K562 (cell line): Measurements from ENCODE around the gene UFC1. TPM values are rescaled to one million over a fixed set of nuclear protein-coding genes. Genes with fewer than 3 reads are reported as not detected.

Source experiments
- DPF2 ChIP-seq: fragments of 450-650 bp; IDR thresholded peaks from 2 replicates; pipeline ENCODE4 v1.6.1; 2016
- EGR1 ChIP-seq: fragments of 450-650 bp; conservative IDR thresholded peaks from 2 replicates; pipeline ENCODE4 v1.6.1; 2017; ENCODE audit warnings: mild to moderate bottlenecking
- ESRRB ChIP-seq: fragments of 250-450 bp; sonication (Bioruptor Pico); IDR thresholded peaks from 2 replicates; pipeline ENCODE4 v1.5.0; 2020; ENCODE audit warnings: mild to moderate bottlenecking, moderate library complexity, borderline replicate concordance
- ETV6 ChIP-seq, 3 experiments: fragments of 150-350 bp in 1 of 3; sonication (generic) in 1 of 3; formaldehyde crosslinking in 1 of 3; IDR thresholded peaks; 2 replicates each; pipeline versions ENCODE4 v1.6.1 to v1.8.0; 2014 to 2022; ENCODE audit warnings: borderline replicate concordance in 2 of 3, low read depth in 2 of 3, antibody characterized with exemption in 1 of 3, low read length in 1 of 3, mild to moderate bottlenecking in 1 of 3, missing genetic modification reagents in 1 of 3
- KLF16 ChIP-seq: IDR thresholded peaks from 2 replicates; pipeline ENCODE4 v1.6.1; 2016; ENCODE audit warnings: antibody characterized with exemption
- MCM7 ChIP-seq, 2 experiments: fragments of 450-650 bp; IDR thresholded peaks; 2 replicates each; pipeline ENCODE4 v1.6.1; 2016 to 2018
- NR1H2 ChIP-seq: sonication (generic); formaldehyde crosslinking; IDR thresholded peaks from 2 replicates; pipeline ENCODE4 v1.4.0; 2020; ENCODE audit warnings: mild to moderate bottlenecking, missing genetic modification reagents
- PHF20 ChIP-seq: fragments of 450-650 bp; IDR thresholded peaks from 2 replicates; pipeline ENCODE4 v1.6.1; 2018; ENCODE audit not compliant: partially characterized antibody
- RCOR1 ChIP-seq, 2 experiments: IDR thresholded peaks; 2 replicates each; pipeline ENCODE4 v1.6.1; 2012; ENCODE audit warnings: low read depth in 2 of 2, low read length in 2 of 2, borderline replicate concordance in 1 of 2, improper control_type of control experiment in 1 of 2
- RFX7 ChIP-seq: fragments of 250-450 bp; sonication (Bioruptor Pico); IDR thresholded peaks from 2 replicates; pipeline ENCODE4 v1.5.1; 2021; ENCODE audit warnings: mild to moderate bottlenecking
- RUNX1 ChIP-seq: sonication (generic); IDR thresholded peaks from 2 replicates; pipeline ENCODE4 v1.6.1; 2016; ENCODE audit warnings: antibody characterized with exemption, low read depth
- SNRNP70 ChIP-seq: fragments of 200-400 bp; formaldehyde crosslinking; optimal IDR thresholded peaks from 2 replicates; pipeline ENCODE3; 2017; ENCODE audit warnings: low read depth, low read length
- SRSF1 ChIP-seq: fragments of 200-400 bp; formaldehyde crosslinking; IDR thresholded peaks from 2 replicates; pipeline ENCODE4 v1.6.1; 2017; ENCODE audit warnings: mild to moderate bottlenecking, low read depth, low read length, moderate library complexity
- STAG1 ChIP-seq: sonication (generic); formaldehyde crosslinking; IDR thresholded peaks from 2 replicates; pipeline ENCODE4 v1.5.0; 2020; ENCODE audit warnings: missing genetic modification reagents, borderline replicate concordance
- YBX1 ChIP-seq: fragments of 450-650 bp; IDR thresholded peaks from 2 replicates; pipeline ENCODE4 v1.7.1; 2016; ENCODE audit warnings: mild to moderate bottlenecking
- YY1 ChIP-seq, 3 experiments: IDR thresholded peaks; 2 replicates each; pipeline ENCODE4 v1.6.1; 2011; ENCODE audit warnings: low read length in 2 of 3, mild to moderate bottlenecking in 2 of 3, moderate library complexity in 2 of 3, borderline replicate concordance in 1 of 3, control low read depth in 1 of 3, low read depth in 1 of 3; ENCODE audit not compliant: insufficient read depth in 3 of 3, insufficient replicate concordance in 2 of 3, control insufficient read depth in 1 of 3, insufficient read length in 1 of 3; ENCODE audit errors: extremely low read depth in 1 of 3
- ZBTB1 ChIP-seq: sonication (generic); formaldehyde crosslinking; IDR thresholded peaks from 2 replicates; pipeline ENCODE4 v1.8.1; 2023; ENCODE audit warnings: missing genetic modification reagents, low read depth, mild to moderate bottlenecking, borderline replicate concordance
- ZC3H8 ChIP-seq: fragments of 450-650 bp; IDR thresholded peaks from 2 replicates; pipeline ENCODE4 v1.6.1; 2017
- ZFX ChIP-seq: sonication (generic); formaldehyde crosslinking; IDR thresholded peaks from 2 replicates; pipeline ENCODE4 v1.8.0; 2022; ENCODE audit warnings: mild to moderate bottlenecking, missing genetic modification reagents, moderate library complexity
- ZKSCAN3 ChIP-seq: fragments of 250-450 bp; sonication (Bioruptor Pico); IDR thresholded peaks from 2 replicates; pipeline ENCODE4 v1.4.0; 2020
- ZNF124 ChIP-seq: sonication (generic); formaldehyde crosslinking; IDR thresholded peaks from 2 replicates; pipeline ENCODE4 v1.8.1; 2022; ENCODE audit warnings: missing genetic modification reagents
- ZNF184 ChIP-seq: sonication (generic); formaldehyde crosslinking; IDR thresholded peaks from 2 replicates; pipeline ENCODE4 v1.5.0; 2020; ENCODE audit warnings: missing genetic modification reagents
- ZNF717 ChIP-seq: fragments of 250-450 bp; sonication (Bioruptor Pico); IDR thresholded peaks from 2 replicates; pipeline ENCODE4 v1.5.0; 2021
- ZNF76 ChIP-seq: fragments of 250-450 bp; sonication (Bioruptor Pico); IDR thresholded peaks from 2 replicates; pipeline ENCODE4 v1.4.0; 2020; ENCODE audit warnings: mild to moderate bottlenecking, moderate library complexity, borderline replicate concordance
- ZSCAN29 ChIP-seq: fragments of 450-650 bp; IDR thresholded peaks from 2 replicates; pipeline ENCODE4 v1.6.1; 2017
- polyA plus RNA-seq, 8 experiments: library from polyadenylated mRNA; depleted of rRNA in 4 of 8; stranded (reverse) in 5 of 8; unstranded in 3 of 8; fragments of >200 nt; fragmentation: Nextera tagmentation in 2 of 8; fragmentation: Illumina TruSeq in 1 of 8; extraction: Ambion mirVana in 2 of 8; extraction: Trizol in 1 of 8; gene quantifications; 2 replicates each; pipeline versions ENCODE4 v1.2.1 to v1.2.3, GENCODE V29; 2011 to 2014; ENCODE audit warnings: inconsistent platforms in 1 of 8, missing spikeins in 1 of 8
- total RNA-seq, 7 experiments: library from RNA; depleted of rRNA in 6 of 7; stranded (reverse); fragments of >200 nt in 6 of 7; fragmentation: Illumina TruSeq in 2 of 7; extraction: Trizol in 2 of 7; gene quantifications; 2 replicates each; pipeline versions ENCODE4 v1.2.1 to v1.2.3, GENCODE V29; 2011 to 2021; ENCODE audit warnings: low replicate concordance in 1 of 7
- TF ChIP-seq, protein P1 (sequence below), 2 experiments: fragments of 150-350 bp in 1 of 2; IDR thresholded peaks; 2 replicates each; pipeline ENCODE4 v1.6.1; 2012 to 2016; ENCODE audit warnings: low read depth in 2 of 2, low read length in 2 of 2, mild to moderate bottlenecking in 1 of 2, moderate library complexity in 1 of 2

Gene UFC1
- total and polyA plus RNA-seq, 9 of the 15 experiments (the other 6 are each of a cell fraction or from before 2014, with no cell fraction given), result 92.8 to 220 (median 161) TPM

DNA sequence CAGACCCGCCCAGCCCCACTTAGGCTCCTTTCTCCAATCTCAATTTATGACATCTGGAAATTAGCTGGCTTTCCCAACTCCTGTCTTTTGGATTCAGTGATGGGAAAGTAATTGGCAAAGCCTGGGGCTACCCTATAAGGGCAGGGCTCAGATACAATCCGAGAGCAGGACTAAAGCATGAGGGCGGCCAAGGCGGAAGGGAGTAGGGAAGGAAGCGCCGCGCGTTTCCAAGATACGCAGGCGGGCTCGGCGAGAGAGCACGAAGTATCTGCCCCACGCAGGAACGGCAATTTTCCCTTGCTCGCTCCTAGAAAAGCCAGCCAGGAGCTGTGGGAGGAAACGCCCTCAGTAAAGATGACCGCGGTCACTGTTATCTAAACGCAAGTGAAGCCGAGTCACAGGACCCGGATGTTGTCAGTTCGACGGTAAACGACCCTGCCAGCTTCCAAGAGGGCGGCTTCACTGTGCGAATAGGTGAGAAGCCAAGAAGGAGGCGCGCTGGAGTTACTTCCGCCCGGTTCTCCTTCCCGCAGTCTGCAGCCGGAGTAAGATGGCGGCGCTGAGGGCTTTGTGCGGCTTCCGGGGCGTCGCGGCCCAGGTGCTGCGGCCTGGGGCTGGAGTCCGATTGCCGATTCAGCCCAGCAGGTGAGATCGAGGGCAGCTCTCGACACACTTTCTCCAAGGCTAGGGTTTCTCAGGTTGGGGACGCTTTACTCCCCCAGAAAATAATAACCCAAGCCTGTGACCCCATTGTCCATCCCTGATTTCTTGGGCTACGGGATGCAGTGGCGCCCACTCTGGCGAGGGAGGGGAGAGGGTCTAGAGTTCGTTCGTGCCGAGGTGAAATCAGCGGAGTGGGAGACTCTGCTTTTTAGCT lies 48.3 kb downstream of the UFC1 start, which contains the start of gene NDUFS2 (continued):
- TF ChIP-seq, protein P1, sequence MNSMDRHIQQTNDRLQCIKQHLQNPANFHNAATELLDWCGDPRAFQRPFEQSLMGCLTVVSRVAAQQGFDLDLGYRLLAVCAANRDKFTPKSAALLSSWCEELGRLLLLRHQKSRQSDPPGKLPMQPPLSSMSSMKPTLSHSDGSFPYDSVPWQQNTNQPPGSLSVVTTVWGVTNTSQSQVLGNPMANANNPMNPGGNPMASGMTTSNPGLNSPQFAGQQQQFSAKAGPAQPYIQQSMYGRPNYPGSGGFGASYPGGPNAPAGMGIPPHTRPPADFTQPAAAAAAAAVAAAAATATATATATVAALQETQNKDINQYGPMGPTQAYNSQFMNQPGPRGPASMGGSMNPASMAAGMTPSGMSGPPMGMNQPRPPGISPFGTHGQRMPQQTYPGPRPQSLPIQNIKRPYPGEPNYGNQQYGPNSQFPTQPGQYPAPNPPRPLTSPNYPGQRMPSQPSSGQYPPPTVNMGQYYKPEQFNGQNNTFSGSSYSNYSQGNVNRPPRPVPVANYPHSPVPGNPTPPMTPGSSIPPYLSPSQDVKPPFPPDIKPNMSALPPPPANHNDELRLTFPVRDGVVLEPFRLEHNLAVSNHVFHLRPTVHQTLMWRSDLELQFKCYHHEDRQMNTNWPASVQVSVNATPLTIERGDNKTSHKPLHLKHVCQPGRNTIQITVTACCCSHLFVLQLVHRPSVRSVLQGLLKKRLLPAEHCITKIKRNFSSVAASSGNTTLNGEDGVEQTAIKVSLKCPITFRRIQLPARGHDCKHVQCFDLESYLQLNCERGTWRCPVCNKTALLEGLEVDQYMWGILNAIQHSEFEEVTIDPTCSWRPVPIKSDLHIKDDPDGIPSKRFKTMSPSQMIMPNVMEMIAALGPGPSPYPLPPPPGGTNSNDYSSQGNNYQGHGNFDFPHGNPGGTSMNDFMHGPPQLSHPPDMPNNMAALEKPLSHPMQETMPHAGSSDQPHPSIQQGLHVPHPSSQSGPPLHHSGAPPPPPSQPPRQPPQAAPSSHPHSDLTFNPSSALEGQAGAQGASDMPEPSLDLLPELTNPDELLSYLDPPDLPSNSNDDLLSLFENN (IDR thresholded peaks at IDR 0.05; ENCODE audit: low read depth in 2 of 2, low read length in 2 of 2), result no peak; a peak in 1 of 4 replicates
- TF ChIP-seq YY1 (IDR thresholded peaks at IDR 0.05; ENCODE audit: borderline replicate concordance in 1 of 3, control insufficient read depth in 1 of 3, extremely low read depth in 1 of 3, insufficient read depth in 3 of 3, insufficient read length in 1 of 3, insufficient replicate concordance in 2 of 3, low read depth in 1 of 3, low read length in 2 of 3) (peak; percentile 99 to 100 (median 100)), ETV6 (IDR thresholded peaks at IDR 0.05; ENCODE audit: borderline replicate concordance in 1 of 2, low read depth in 2 of 2, low read length in 1 of 2) (0 out of 4 replicates have a peak, but pooled peaks of 1 of the 2 experiments have one; percentile 13), ETV6 (CRISPR knock-in tag; IDR thresholded peaks at IDR 0.05; ENCODE audit: borderline replicate concordance) (no peak), ZFX (CRISPR knock-in tag) (peak; percentile 86), ZNF184 (no peak), RUNX1 (0 out of 2 replicates have a peak, but pooled peaks have one; percentile 7), ZC3H8 (no peak), PHF20 (peak; percentile 85), ZNF717 (CRISPR knock-in tag) (no peak), ZBTB1 (CRISPR knock-in tag) (0 out of 2 replicates have a peak, but pooled peaks have one; percentile 21), RFX7 (CRISPR knock-in tag) (no peak), ESRRB (CRISPR knock-in tag) (no peak), MCM7 (IDR thresholded peaks at IDR 0.05) (no peak), RCOR1 (IDR thresholded peaks at IDR 0.05; ENCODE audit: borderline replicate concordance in 1 of 2, low read depth in 2 of 2, low read length in 2 of 2) (peak in 1 of 2 experiments; percentile 37; a peak in 3 of 4 replicates), STAG1 (CRISPR knock-in tag) (no peak), SRSF1 (no peak), ZKSCAN3 (CRISPR knock-in tag) (no peak), ZNF124 (no peak), ZNF76 (no peak), DPF2 (no peak; the same call in 1 of the 2 replicates), YBX1 (no peak), EGR1 (no peak), NR1H2 (CRISPR knock-in tag) (no peak), KLF16 (no peak), ZSCAN29 (no peak), SNRNP70 (no peak)
